Measurements from ENCODE around the gene VIPR1. TPM values are rescaled to one million over a fixed set of nuclear protein-coding genes. Genes with fewer than 3 reads are reported as not detected.
A peak's percentile ranks its signal among the peaks of the same experiment; 100 is the strongest.

Gene VIPR1
- total RNA-seq, 1 donor from 2014 or later: 6.1 TPM

GRCh38 chr3:42478830-42479229 lies 23.6 kb upstream of the VIPR1 start:
- Mint-ChIP-seq H3K9me3 (ENCODE audit: low read depth) (peaks cover 21% of the 10 kb centered on the region), H3K36me3 (ENCODE audit: low read depth) (peaks cover 11% of the 10 kb centered on the region), H3K4me1 (ENCODE audit: low read depth) (peaks cover 29% of the 10 kb centered on the region), H3K27ac (ENCODE audit: unreplicated experiment) (no peak overlapping the region), H3K4me3 (ENCODE audit: unreplicated experiment) (no peak overlapping the region), H3K27me3 (ENCODE audit: low read depth) (peaks cover 17% of the 10 kb centered on the region)
- no peak for DNase-seq (ENCODE audit: low spot score)
- TF ChIP-seq CTCF (IDR thresholded peaks at IDR 0.05): no peak

GRCh38 chr3:42486814-42487565 lies 15.5 kb upstream of the VIPR1 start:
- no peak for DNase-seq (ENCODE audit: low spot score)
- TF ChIP-seq CTCF (IDR thresholded peaks at IDR 0.05): no peak
- Mint-ChIP-seq H3K27ac (ENCODE audit: unreplicated experiment) (no peak overlapping the region), H3K4me1 (ENCODE audit: low read depth) (peaks cover 23% of the 10 kb centered on the region), H3K4me3 (ENCODE audit: unreplicated experiment) (no peak overlapping the region), H3K9me3 (ENCODE audit: low read depth) (peaks cover 12% of the 10 kb centered on the region), H3K36me3 (ENCODE audit: low read depth) (peaks cover 4% of the 10 kb centered on the region), H3K27me3 (ENCODE audit: low read depth) (peaks cover 12% of the 10 kb centered on the region)

GRCh38 chr3:42488687-42489086 lies 13.8 kb upstream of the VIPR1 start:
- Mint-ChIP-seq H3K27me3 (ENCODE audit: low read depth) (peaks cover 5% of the 10 kb centered on the region), H3K9me3 (ENCODE audit: low read depth) (peaks cover 3% of the 10 kb centered on the region), H3K4me3 (ENCODE audit: unreplicated experiment) (no peak overlapping the region), H3K4me1 (ENCODE audit: low read depth) (peaks cover 26% of the 10 kb centered on the region), H3K27ac (ENCODE audit: unreplicated experiment) (no peak overlapping the region), H3K36me3 (ENCODE audit: low read depth) (no peaks in the 10 kb centered on the region)
- DNase-seq (ENCODE audit: low spot score): no peak
- TF ChIP-seq CTCF (IDR thresholded peaks at IDR 0.05): no peak

GRCh38 chr3:42489116-42489936 lies 13.1 kb upstream of the VIPR1 start:
- no peak overlapping the region for H3K4me3 Mint-ChIP-seq (ENCODE audit: unreplicated experiment)
- H3K27ac Mint-ChIP-seq (ENCODE audit: unreplicated experiment): peak overlapping the region; percentile 90
- H3K27me3 Mint-ChIP-seq (ENCODE audit: low read depth): peaks cover 5% of the 10 kb centered on the region
- no peak for TF ChIP-seq CTCF (IDR thresholded peaks at IDR 0.05)
- no peaks in the 10 kb centered on the region for H3K36me3 Mint-ChIP-seq (ENCODE audit: low read depth)
- DNase-seq (ENCODE audit: low spot score): no peak
- H3K9me3 Mint-ChIP-seq (ENCODE audit: low read depth): no peaks in the 10 kb centered on the region
- peaks cover 28% of the 10 kb centered on the region for H3K4me1 Mint-ChIP-seq (ENCODE audit: low read depth)

GRCh38 chr3:42489937-42490227 lies 12.6 kb upstream of the VIPR1 start:
- Mint-ChIP-seq H3K36me3 (ENCODE audit: low read depth) (no peaks in the 10 kb centered on the region), H3K4me3 (ENCODE audit: unreplicated experiment) (no peak overlapping the region), H3K9me3 (ENCODE audit: low read depth) (no peaks in the 10 kb centered on the region), H3K27ac (ENCODE audit: unreplicated experiment) (peak overlapping the region; percentile 90), H3K4me1 (ENCODE audit: low read depth) (peaks cover 28% of the 10 kb centered on the region), H3K27me3 (ENCODE audit: low read depth) (peaks cover 3% of the 10 kb centered on the region)
- no peak for TF ChIP-seq CTCF (IDR thresholded peaks at IDR 0.05)
- no peak for DNase-seq (ENCODE audit: low spot score)

Measured in chondrocyte (in vitro differentiated cells).